ENCODE results near the gene TPBGL.

The TPBGL gene

GRCh38 chr11:75246671-75247350, 6.2 kb downstream of the TPBGL start:
- DNase-seq, result no peak

GRCh38 chr11:75248924-75249256, 8.3 kb downstream of the TPBGL start:
- DNase-seq, result no peak

GRCh38 chr11:75249704-75250103, 9.1 kb downstream of the TPBGL start:
- no peak for DNase-seq

- no peak for DNase-seq
Measured at GRCh38 chr11:75254326-75254725, 13.8 kb downstream of the TPBGL start.

GRCh38 chr11:75260396-75261170, 20.0 kb downstream of the TPBGL start:
- no peak for DNase-seq

GRCh38 chr11:75261902-75262361, 21.4 kb downstream of the TPBGL start:
- no peak for DNase-seq

- DNase-seq, result no peak
Measured at GRCh38 chr11:75262436-75262835, 21.9 kb downstream of the TPBGL start.

GRCh38 chr11:75262961-75263852, 22.6 kb downstream of the TPBGL start:
- DNase-seq, result no peak

- peak in 1 of 2 experiments; percentile 44 for DNase-seq
Measured at GRCh38 chr11:75263944-75264349, 23.4 kb downstream of the TPBGL start.

- no peak for DNase-seq
Measured at GRCh38 chr11:75264356-75264755, 23.8 kb downstream of the TPBGL start.

GRCh38 chr11:75264971-75265370, 24.4 kb downstream of the TPBGL start:
- DNase-seq, result no peak

- DNase-seq, result no peak
Measured at GRCh38 chr11:75265851-75266531, 25.4 kb downstream of the TPBGL start.

GRCh38 chr11:75267171-75267970, 26.8 kb downstream of the TPBGL start:
- DNase-seq, result no peak

GRCh38 chr11:75268626-75269366, 28.2 kb downstream of the TPBGL start:
- DNase-seq, result no peak

- no peak for DNase-seq
Measured at GRCh38 chr11:75269367-75269660, 28.7 kb downstream of the TPBGL start.

- DNase-seq, result no peak
Measured at GRCh38 chr11:75269896-75270295, 29.3 kb downstream of the TPBGL start.

GRCh38 chr11:75270896-75271418, 30.4 kb downstream of the TPBGL start:
- no peak for DNase-seq

GRCh38 chr11:75271730-75272129, 31.2 kb downstream of the TPBGL start:
- no peak for DNase-seq

GRCh38 chr11:75272391-75272790, 31.8 kb downstream of the TPBGL start:
- no peak for DNase-seq

GRCh38 chr11:75272821-75273301, 32.3 kb downstream of the TPBGL start:
- no peak for DNase-seq

Data from activated T-cell treated with anti-CD3 and anti-CD28 coated beads, Interleukin-2, amount 50 U/mL, for 48 hours (primary cell).